Pericardium fibroblast (primary cell): ENCODE measurements around the gene ZNF24. TPM values are rescaled to one million over a fixed set of nuclear protein-coding genes. Genes with fewer than 3 reads are reported as not detected.

Experiments used
- total RNA-seq: library from RNA; depleted of rRNA; stranded (reverse); fragments of >200 nt; gene quantifications from 2 replicates; pipeline ENCODE4 v1.2.3, GENCODE V29; 2015

Gene ZNF24
- 15.2 and 15.5 TPM in 2 replicates for total RNA-seq

GRCh38 chr18:35343936-35344735, at the start of gene ZNF24:
Gene ZNF24 (minus strand): TSS chr18:35344420. CDS start chr18:35340650, 3,770 bp downstream.

GRCh38 chr18:35376742-35377695, 32.8 kb upstream of the ZNF24 start, which contains the start of gene ZNF396:
Gene ZNF396 (minus strand): TSS chr18:35377337. CDS start chr18:35374292, 3,045 bp downstream.

GRCh38 chr18:35290094-35290735, 54.0 kb downstream of the ZNF24 start, which contains the start of gene ZSCAN30:
Gene ZSCAN30 (minus strand): TSS chr18:35290229. CDS start chr18:35264352, 25,877 bp downstream.

Other genes with a start within 250 kb of the ZNF24 start
- 6.4 and 9.1 TPM in 2 replicates for gene ZNF397, start 103.4 kb downstream of the ZNF24 start, total RNA-seq
- 12.5 and 12.6 TPM in 2 replicates for gene ZSCAN30, start 54.2 kb downstream of the ZNF24 start, total RNA-seq
- gene ZNF396, start 32.9 kb upstream of the ZNF24 start, total RNA-seq = 1.0 and 1.4 TPM in 2 replicates
- gene INO80C, start 153.5 kb upstream of the ZNF24 start, total RNA-seq = 0.23 and 1.6 TPM in 2 replicates
- 31.8 and 49.6 TPM in 2 replicates for gene GALNT1, start 237.3 kb upstream of the ZNF24 start, total RNA-seq